Subcutaneous adipose tissue (tissue), 4 donors: ENCODE measurements around the gene GFPT2. TPM values are rescaled to one million over a fixed set of nuclear protein-coding genes. Genes with fewer than 3 reads are reported as not detected.

Source experiments
- total RNA-seq, 4 donors: library from RNA; depleted of rRNA; stranded (reverse); fragments of >200 nt; gene quantifications; one replicate each; pipeline ENCODE4 v1.1.0, GENCODE V29; 2016
- TF ChIP-seq, protein P1 (sequence below): fragments of 450-650 bp; IDR thresholded peaks from one replicate; pipeline ENCODE4 v1.5.1; 2016; ENCODE audit warnings: low read depth, mild to moderate bottlenecking, control low read depth, antibody characterized with exemption, moderate library complexity

The GFPT2 gene
- 10 to 100 TPM; 27.3 to 46.0 (median 42.1) TPM for total RNA-seq

DNA sequence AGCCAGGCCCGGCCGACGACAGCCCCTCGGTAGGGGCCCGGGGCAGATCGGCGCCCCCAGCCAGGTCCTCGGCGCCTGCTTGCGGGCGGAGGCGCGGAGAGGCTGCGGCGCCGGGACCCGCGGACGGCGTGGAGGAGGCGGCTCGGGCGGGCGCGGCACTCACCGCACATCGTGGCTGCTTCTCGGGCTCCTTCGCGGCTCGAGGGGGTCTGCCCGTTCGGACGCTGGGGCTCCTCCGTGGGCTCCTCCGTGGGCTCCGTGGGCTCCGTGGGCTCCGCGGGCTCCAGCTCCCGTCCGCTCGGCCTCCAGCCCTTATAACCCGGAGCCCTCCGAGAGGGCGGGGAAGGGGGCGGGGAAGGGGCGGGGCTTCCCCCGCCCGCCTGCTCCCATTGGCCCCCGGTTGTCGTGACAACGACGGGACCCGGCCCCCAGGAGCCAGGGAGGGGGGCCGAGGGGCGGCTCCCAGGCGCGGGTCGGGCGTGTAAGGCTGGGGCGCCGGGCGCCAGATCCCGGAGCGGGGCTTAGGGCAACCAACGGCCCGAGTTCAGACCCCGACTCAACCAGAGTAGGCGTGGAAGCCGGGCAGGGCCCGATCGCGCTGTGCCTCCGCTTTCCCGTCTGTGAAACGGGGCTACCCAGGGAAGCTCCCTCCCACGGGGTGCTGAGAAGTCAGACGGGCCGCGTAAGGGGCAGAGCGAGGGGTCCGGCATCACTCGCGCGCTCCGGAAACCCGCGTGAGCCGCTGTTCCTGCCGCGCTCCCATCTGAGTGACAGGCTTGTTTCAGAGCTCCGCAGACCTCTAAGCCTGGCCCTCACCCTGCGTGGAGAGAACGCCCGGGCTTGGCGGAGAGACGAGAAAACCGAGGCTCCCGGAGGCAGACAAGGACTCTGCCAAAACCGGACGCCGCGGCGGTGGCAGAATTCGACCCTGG is at the start of gene GFPT2:
TSS of gene GFPT2 (minus strand) at position 289 of the 932 bp plus-strand sequence. CDS start at position 170, 119 bp downstream.
- TF ChIP-seq, protein P1, sequence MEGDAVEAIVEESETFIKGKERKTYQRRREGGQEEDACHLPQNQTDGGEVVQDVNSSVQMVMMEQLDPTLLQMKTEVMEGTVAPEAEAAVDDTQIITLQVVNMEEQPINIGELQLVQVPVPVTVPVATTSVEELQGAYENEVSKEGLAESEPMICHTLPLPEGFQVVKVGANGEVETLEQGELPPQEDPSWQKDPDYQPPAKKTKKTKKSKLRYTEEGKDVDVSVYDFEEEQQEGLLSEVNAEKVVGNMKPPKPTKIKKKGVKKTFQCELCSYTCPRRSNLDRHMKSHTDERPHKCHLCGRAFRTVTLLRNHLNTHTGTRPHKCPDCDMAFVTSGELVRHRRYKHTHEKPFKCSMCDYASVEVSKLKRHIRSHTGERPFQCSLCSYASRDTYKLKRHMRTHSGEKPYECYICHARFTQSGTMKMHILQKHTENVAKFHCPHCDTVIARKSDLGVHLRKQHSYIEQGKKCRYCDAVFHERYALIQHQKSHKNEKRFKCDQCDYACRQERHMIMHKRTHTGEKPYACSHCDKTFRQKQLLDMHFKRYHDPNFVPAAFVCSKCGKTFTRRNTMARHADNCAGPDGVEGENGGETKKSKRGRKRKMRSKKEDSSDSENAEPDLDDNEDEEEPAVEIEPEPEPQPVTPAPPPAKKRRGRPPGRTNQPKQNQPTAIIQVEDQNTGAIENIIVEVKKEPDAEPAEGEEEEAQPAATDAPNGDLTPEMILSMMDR, result no peak

DNA sequence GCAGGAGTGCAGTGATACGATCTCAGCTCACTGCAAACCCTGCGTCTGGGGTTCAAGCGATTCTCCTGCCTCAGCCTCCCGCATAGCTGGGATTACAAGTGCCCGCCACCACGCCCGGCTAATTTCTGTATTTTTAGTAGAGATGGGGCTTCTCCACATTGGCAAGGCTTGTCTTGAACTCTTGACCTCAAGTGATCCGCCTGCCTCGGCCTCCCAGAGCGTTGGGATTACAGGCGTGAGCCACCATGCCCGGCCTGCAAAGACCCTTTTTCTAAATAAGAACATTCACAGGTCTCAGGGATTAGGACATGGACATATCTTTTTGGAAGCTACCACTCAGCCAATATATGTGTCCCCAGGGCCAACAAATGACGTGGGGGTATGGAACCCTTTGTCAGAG is 49.6 kb upstream of the GFPT2 start:
- TF ChIP-seq, protein P1, result no peak

DNA sequence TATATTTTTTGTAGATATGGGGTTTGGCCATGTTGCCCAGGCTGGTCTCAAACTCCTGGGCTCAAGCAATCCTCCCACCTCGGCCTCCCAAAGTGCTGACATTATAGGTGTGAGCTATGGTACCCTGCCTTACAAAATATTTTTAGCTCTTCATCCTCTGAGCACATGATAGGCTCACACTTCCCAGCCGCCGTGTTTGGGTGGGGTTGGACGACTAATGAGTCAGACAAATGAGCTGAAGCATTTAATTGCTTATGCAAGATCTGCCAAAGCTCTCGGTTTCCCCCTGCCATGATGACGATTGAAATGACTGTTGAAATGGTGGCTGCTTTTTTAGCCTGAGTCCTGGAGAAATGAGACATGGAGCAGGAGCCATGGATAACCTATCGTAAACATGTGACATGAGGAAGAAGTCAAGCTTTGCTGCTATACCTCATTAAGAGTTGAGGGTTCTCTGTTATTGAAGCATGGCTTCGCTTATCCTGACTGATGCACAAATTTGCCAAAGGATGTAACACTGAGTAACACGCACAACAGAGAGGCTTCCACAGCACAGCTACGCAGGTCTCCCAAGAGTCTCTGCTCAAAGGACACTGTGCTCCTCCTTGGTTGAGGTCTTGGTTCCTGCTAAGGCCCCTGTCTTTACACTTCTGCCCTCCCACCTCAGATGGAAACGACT is 48.2 kb upstream of the GFPT2 start:
- TF ChIP-seq, protein P1, result no peak

DNA sequence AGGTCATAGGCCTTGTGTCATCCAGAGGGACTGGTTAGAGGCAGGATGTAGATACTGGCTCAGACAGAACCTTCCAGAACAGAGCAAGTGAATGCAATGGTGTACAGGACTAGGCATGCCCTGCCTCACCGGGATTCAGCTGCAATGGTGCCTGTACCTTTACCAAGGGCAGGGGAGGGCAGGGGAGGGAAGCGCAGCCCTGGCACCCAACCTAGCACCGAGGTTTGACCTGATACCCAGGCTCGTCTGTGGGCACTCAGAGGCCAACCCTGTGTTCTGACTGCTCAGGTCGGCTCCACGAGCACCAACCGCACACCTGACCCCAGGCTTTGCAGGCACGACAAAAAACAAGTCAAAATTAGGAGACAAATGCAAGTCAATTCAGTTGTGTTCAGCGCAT is 47.3 kb upstream of the GFPT2 start:
- TF ChIP-seq, protein P1, result no peak

DNA sequence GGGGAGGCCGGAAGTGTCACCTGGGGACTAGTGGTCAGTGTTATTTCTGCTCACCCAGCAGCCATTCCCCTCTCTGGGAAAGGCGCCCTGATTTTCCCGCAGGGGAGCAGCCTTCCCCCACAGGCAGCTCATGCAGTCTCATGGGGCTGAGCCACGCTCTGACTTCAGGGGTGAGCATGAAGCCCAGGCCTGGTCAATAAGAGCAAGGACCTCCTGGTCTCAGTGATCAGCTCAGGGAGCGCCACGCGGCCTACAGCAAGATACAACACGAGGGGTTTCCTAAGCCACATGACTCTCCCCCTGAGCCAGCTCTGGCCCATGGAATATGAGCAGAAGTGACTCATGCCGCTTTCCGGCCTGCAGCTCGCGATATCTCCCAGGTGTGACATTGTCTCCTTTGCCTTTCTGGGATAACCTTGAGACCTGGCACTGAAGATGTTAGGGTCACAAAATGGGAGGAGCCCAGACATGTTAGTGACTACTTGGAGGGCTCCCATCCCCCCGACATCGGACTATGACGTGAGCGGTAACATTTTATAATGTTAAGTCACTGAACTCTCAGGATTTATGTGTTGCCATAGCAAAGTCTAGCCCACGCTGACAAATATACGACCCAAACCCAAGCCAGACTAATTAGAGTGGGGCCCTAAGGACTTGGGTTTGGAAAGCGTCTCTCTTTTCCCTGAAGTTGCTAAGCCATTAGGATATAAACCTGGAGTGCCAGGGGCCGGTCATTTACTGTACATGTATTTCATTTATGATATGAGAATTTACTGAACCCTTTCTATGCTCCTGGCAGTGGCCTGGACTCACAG is 46.5 kb upstream of the GFPT2 start:
- TF ChIP-seq, protein P1, result no peak

DNA sequence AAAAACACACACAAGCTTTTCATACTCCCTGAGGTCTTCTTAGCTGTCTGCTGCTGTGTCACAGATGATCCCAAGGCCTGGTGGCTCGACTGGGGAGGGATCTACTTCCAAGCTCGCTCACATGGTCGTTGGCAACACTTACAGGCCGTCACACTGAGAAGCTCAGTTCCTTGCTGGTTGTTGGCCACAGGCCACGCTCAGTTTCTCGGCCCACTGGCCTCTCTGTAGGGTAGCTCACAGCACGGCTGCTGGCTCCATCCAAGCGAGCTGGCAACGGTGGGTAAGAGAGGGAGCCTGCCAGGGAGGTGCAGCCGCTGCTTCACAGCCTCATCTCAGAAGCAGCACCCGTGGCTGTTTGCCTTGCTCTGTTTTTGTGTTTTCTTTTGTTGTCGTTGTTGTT is 43.8 kb upstream of the GFPT2 start:
- TF ChIP-seq, protein P1, result no peak
